T-helper 2 cell treated with Interferon-gamma antibody and Interleukin-4, amounts not matched to agents 5 μg/mL and 100 μg/mL, for 36 hours (primary cell): ENCODE data around the gene QKI.

Experiments
- DNase-seq: peaks from one replicate; pipeline ENCODE4 v3.0.0; 2021; ENCODE audit warnings: low spot score
- H3K27ac Mint-ChIP-seq: one replicate; pipeline ENCODE4 v1.8.0; 2021; ENCODE audit warnings: mild to moderate bottlenecking, mixed read lengths
- H3K27me3 Mint-ChIP-seq: one replicate; pipeline ENCODE4 v1.8.0; 2021; ENCODE audit warnings: low read depth, mixed read lengths
- H3K36me3 Mint-ChIP-seq: one replicate; pipeline ENCODE4 v1.8.0; 2021; ENCODE audit warnings: low read depth, mixed read lengths
- H3K4me1 Mint-ChIP-seq: one replicate; pipeline ENCODE4 v1.8.0; 2021; ENCODE audit warnings: low read depth, mixed read lengths
- H3K4me3 Mint-ChIP-seq: one replicate; pipeline ENCODE4 v1.8.0; 2022; ENCODE audit warnings: mild to moderate bottlenecking, moderate library complexity, mixed read lengths
- H3K9me3 Mint-ChIP-seq: one replicate; pipeline ENCODE4 v1.8.0; 2021; ENCODE audit warnings: mixed read lengths

The QKI gene

DNA sequence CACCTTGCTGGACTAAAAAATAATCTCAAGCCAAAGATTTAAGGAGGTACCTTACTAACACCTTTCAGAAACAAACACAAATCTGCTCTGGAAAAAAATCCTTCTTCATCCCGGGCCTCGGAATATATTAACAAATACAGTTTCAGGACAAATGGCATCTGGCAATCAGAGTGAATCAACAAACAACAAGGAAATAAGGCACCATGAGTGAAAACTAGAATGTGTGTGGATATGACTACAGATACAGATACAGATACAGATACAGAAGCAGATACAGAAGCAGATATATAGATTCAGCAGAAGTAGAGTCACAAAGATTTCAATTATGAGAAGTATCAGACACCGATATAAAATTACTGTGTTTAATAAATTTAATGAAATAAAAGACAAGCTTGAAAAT, 178.4 kb downstream of the QKI start:
- Mint-ChIP-seq H3K4me1 (no peaks in the 10 kb centered on the region), H3K27ac (no peak overlapping the region), H3K9me3 (peaks cover 19% of the 10 kb centered on the region), H3K27me3 (no peaks in the 10 kb centered on the region), H3K36me3 (no peaks in the 10 kb centered on the region), H3K4me3 (no peak overlapping the region)
- no peak for DNase-seq

DNA sequence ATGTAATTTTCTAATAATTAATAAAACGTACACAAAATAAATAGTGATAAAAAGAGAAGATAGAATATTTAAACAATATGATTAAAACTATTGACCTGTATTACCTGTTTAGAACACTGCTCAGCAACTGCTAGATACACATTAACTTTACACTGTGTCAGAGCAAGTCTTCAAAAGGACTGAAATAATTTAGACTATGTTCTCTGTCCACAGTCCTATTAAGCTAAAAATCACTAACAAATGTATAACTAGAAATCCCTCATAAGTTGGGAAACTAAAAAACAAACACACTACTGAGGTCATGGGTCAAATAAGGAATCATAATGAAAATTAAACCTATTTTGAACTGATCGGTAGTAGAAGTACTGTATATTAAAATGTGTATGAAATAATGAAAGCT, 181.7 kb downstream of the QKI start:
- Mint-ChIP-seq H3K27me3 (no peaks in the 10 kb centered on the region), H3K4me3 (no peak overlapping the region), H3K36me3 (no peaks in the 10 kb centered on the region), H3K4me1 (no peaks in the 10 kb centered on the region), H3K9me3 (peaks cover 10% of the 10 kb centered on the region), H3K27ac (no peak overlapping the region)
- no peak for DNase-seq

DNA sequence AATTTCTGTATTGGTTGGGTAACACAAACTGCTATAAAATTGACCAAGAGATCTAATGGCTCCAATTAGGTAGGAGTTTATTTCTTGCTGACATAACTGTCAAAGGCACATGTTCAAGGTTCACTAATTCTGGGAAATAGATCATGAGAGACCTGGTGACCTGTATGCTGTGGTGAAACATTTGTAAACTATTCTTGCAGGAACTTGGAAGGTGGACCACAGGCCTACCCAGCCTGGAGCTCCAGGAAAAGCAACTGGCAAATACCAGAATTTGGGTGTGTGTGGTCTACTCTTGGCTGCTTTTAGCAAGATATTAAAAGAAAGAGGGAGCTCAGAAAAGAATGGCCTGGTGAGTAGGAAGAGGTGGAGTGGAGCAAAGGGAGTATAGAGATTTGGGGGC, 184.6 kb downstream of the QKI start:
- no peak for DNase-seq
- Mint-ChIP-seq H3K27me3 (no peaks in the 10 kb centered on the region), H3K4me1 (no peaks in the 10 kb centered on the region), H3K36me3 (no peaks in the 10 kb centered on the region), H3K4me3 (no peak overlapping the region), H3K9me3 (no peaks in the 10 kb centered on the region), H3K27ac (no peak overlapping the region)

DNA sequence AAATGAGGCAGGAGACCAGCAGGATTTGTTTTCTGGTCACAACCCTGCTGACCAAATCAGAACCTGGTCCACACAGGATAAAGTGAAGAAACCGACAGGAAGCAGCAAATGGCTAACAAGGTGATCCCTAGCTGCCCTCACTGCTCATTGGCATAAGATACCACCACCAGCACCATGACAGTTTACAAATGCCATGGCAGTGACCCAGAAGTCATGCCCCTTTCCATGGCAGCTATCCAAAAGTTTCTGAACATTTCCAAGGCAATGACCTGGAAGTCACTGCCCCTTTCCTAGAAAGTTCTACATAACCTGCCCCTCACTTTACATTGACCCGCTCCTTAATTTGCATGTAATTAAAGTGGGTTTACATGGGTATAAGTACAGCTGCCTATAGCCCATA, 185.2 kb downstream of the QKI start:
- H3K9me3 Mint-ChIP-seq, result no peaks in the 10 kb centered on the region
- no peak overlapping the region for H3K27ac Mint-ChIP-seq
- no peak for DNase-seq
- no peaks in the 10 kb centered on the region for H3K36me3 Mint-ChIP-seq
- no peak overlapping the region for H3K4me3 Mint-ChIP-seq
- no peaks in the 10 kb centered on the region for H3K4me1 Mint-ChIP-seq
- no peaks in the 10 kb centered on the region for H3K27me3 Mint-ChIP-seq

DNA sequence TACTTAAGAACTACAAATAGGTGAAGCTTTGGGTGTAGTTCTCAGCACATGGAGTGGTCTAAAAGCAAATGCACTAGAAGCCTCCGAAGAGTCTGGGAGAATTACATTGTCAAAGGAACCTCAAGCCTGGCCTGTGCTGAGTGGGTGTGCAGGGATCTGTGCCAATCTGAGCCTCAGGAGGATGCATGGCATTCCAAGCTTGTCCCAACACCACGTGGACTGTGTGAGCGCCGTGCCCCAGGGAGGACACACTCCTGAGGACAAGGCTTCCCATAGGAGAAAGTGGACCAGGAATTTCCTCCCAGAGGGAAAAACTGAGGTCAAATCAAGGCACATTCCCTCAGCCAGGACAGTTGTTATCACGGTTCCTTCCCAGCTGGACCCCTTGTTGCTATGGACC, 185.8 kb downstream of the QKI start:
- no peak overlapping the region for H3K4me3 Mint-ChIP-seq
- H3K9me3 Mint-ChIP-seq, result no peaks in the 10 kb centered on the region
- DNase-seq, result no peak
- no peak overlapping the region for H3K27ac Mint-ChIP-seq
- no peaks in the 10 kb centered on the region for H3K4me1 Mint-ChIP-seq
- H3K27me3 Mint-ChIP-seq, result no peaks in the 10 kb centered on the region
- H3K36me3 Mint-ChIP-seq, result no peaks in the 10 kb centered on the region

DNA sequence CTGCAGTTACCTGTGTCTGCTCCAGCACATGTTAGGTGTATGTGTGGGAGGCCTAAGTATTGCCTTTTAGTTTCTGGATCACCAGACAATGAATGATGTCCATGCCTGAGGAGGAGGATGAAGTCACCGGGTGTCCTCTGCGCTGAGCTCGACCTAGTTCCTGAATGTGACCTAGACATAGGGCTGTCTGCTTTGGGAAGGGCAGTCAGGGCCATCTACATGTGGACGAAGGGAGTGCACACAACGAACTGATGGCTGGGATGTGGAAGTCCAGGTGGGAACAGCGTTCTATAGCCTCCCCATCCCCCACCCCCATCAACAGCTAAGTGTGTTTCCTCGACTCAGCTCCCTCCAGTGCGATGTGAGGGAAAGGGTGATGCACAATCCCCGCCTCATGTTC, 186.3 kb downstream of the QKI start:
- Mint-ChIP-seq H3K4me1 (no peaks in the 10 kb centered on the region), H3K36me3 (no peaks in the 10 kb centered on the region), H3K27ac (no peak overlapping the region), H3K4me3 (no peak overlapping the region), H3K9me3 (no peaks in the 10 kb centered on the region), H3K27me3 (no peaks in the 10 kb centered on the region)
- no peak for DNase-seq

DNA sequence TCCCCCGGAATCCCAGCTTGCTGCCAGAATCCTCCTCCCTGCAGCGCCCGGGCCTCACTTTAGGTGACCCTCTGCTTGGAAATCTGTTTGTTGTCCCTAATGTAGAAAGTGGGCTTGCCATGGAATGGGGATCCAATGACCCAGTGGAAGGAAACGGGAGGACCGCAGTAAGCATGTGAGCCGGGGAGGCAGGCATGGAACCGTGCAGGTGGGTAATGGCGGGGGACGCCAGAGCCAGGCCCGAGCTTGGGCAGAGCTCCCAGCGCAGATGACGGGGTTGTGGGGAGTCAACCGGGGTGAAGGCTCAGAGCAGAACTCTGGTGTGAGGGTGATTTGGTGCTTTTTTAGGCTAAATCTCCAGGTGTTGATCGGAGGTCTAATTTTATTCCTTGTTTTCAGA, 188.3 kb downstream of the QKI start:
- Mint-ChIP-seq H3K4me3 (no peak overlapping the region), H3K27me3 (no peaks in the 10 kb centered on the region), H3K9me3 (no peaks in the 10 kb centered on the region), H3K27ac (no peak overlapping the region), H3K36me3 (no peaks in the 10 kb centered on the region), H3K4me1 (no peaks in the 10 kb centered on the region)
- no peak for DNase-seq

DNA sequence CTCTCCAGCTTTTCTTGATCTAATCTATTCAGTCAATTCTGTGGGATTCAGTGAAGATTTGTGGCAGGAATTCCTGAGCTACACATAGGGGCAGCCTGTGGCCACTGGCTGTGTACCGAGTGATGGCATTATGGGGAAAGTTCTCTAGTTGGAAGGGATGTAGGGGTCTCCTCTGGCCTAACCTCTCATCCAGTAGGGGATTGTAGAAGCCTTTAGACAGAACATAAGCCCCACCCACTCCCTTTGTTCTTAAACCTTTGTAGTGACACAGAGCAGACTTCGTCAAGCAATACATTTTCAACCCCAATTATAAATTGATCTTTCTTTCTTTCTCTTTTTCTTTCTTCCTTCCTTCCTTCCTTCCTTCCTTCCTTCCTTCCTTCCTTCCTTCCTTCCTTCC, 188.9 kb downstream of the QKI start:
- no peak overlapping the region for H3K27ac Mint-ChIP-seq
- no peaks in the 10 kb centered on the region for H3K36me3 Mint-ChIP-seq
- no peaks in the 10 kb centered on the region for H3K27me3 Mint-ChIP-seq
- no peak overlapping the region for H3K4me3 Mint-ChIP-seq
- H3K4me1 Mint-ChIP-seq, result no peaks in the 10 kb centered on the region
- H3K9me3 Mint-ChIP-seq, result no peaks in the 10 kb centered on the region
- no peak for DNase-seq

DNA sequence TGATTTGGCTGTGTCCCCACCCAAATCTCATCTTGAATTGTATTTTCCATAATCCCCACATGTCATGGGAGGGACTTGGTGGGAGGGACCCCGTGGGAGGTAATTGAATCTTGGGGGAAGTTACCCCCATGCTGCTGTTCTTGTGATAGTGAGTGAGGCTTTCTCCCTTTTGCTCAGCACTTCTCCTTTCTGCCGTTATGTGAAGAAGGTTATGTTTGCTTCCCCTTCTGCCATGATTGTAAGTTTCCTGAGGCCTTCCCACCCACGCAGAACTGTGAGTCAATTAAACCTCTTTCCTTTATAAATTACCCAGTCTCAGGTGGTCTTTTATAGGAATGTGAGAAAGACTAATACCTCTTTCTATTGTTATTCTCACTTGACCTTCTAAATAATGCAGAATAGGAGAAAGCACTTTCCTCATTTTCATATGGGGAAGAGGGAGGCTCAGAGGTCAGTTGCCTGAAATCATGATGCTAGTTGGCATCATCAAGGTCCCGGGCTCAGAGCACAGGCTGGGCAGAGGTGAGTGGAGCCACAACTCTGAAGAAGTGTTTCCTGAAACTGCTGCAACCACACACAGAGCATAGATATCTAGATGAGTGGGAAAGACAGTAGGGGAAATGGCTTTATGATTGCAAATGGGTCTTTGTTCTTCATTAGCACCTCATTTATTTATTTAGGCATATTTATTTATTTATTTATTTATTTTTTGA, 191.0 kb downstream of the QKI start:
- no peak for DNase-seq
- H3K27ac Mint-ChIP-seq, result no peak overlapping the region
- H3K4me3 Mint-ChIP-seq, result no peak overlapping the region
- H3K4me1 Mint-ChIP-seq, result no peaks in the 10 kb centered on the region
- H3K36me3 Mint-ChIP-seq, result no peaks in the 10 kb centered on the region
- H3K27me3 Mint-ChIP-seq, result no peaks in the 10 kb centered on the region
- no peaks in the 10 kb centered on the region for H3K9me3 Mint-ChIP-seq

DNA sequence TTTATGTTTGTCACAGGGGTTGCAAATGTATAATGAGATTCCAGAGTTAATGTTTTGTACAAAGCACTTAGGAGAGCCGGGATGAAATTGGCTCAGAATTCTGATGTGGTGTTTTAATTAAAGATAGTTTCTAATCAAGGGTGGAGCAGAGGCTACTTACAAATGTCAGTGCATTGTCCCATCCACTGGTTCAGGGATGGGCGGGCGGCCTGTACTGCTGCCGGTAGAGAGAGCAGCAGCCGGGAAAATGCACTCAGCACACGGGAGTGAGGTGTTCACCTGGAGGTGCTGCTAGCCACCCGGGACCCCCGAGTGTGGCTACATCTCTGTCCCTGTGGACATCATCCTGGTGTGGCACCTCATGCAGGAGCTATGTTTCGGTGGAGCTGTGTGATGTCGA, 193.3 kb downstream of the QKI start:
- no peaks in the 10 kb centered on the region for H3K4me1 Mint-ChIP-seq
- no peaks in the 10 kb centered on the region for H3K36me3 Mint-ChIP-seq
- no peak for DNase-seq
- H3K27ac Mint-ChIP-seq, result no peak overlapping the region
- no peaks in the 10 kb centered on the region for H3K9me3 Mint-ChIP-seq
- H3K27me3 Mint-ChIP-seq, result no peaks in the 10 kb centered on the region
- H3K4me3 Mint-ChIP-seq, result no peak overlapping the region

DNA sequence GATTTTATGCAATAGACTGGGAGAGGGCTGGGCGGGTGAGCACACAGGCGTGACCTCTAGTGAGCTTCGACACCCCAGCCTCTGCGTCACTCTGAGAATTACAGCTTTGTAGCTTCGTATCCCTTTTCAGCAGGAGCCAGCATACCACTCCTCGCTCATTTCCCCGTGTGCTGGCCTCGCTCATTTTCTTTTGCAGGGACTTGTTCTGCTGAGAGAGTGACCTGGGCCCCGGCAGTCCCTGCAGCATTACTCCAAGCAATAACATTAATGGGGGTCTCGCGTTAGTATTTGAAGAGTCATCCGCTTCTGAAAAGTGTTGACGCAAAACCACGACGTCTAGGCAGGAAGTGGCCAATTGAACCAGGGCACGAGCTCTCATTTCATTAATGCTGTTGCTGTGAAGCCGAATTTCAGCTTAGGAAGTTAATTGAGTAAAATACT, 193.7 kb downstream of the QKI start:
- H3K36me3 Mint-ChIP-seq, result no peaks in the 10 kb centered on the region
- H3K9me3 Mint-ChIP-seq, result no peaks in the 10 kb centered on the region
- H3K4me3 Mint-ChIP-seq, result no peak overlapping the region
- no peaks in the 10 kb centered on the region for H3K27me3 Mint-ChIP-seq
- DNase-seq, result no peak
- no peaks in the 10 kb centered on the region for H3K4me1 Mint-ChIP-seq
- H3K27ac Mint-ChIP-seq, result no peak overlapping the region

DNA sequence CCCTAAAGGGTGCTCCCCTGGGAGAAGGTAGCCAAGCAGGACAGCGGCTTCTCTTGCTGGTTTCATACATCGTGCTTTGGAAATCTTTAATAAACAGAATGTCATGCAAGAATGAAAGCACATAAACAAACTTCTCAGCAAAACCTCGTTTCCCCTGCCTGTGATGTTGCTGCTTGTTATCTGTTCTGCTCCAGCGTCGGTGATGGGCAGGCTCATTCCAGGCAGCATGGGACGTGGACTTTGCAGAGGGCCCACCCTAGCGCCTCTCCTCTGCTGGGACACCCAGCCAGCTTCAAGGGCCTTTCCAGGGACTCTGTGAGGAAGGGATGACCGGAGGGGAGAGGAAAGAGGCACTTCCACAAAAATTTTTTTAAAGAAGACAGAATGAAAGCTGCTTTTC, 197.7 kb downstream of the QKI start:
- no peaks in the 10 kb centered on the region for H3K9me3 Mint-ChIP-seq
- H3K4me1 Mint-ChIP-seq, result no peaks in the 10 kb centered on the region
- no peak for DNase-seq
- H3K27ac Mint-ChIP-seq, result no peak overlapping the region
- H3K36me3 Mint-ChIP-seq, result no peaks in the 10 kb centered on the region
- no peak overlapping the region for H3K4me3 Mint-ChIP-seq
- H3K27me3 Mint-ChIP-seq, result no peaks in the 10 kb centered on the region

DNA sequence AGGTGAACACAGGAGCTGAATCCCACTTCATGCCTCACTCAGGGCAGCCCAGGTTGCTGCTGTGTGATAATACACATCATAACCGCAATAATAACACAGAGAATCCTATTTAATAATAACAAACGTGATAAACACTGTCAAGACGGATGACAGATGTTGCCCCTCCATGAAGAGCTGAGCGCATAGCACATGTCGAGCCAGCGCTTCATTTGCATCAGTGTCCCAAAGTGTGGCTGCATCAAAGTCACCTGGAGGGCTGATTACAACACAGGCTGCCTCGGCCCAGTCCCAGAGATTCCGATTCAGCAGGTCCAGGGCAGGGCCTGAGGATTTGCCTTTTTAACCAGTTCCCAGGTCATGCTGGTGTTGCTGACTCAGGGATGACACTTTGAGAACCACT, 198.5 kb downstream of the QKI start:
- Mint-ChIP-seq H3K9me3 (no peaks in the 10 kb centered on the region), H3K4me3 (no peak overlapping the region), H3K4me1 (no peaks in the 10 kb centered on the region), H3K27me3 (no peaks in the 10 kb centered on the region), H3K27ac (no peak overlapping the region), H3K36me3 (no peaks in the 10 kb centered on the region)
- DNase-seq, result no peak

DNA sequence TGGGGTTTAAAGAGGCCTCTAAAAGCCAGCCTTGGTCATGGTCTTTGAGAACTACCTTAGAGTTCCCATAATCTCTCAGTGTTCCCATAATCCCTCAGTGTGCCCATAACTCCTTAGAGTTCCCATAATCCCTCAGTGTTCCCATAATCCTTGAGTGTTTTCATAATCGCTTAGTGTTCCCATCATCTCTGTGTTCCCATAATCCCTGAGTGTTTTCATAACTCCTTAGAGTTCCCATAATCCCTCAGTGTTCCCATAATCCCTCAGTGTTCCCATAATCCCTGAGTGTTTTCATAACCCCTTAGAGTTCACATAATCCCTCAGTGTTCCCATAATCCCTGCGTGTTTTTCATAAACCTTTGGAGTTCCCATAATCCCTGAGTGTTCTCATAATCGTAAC, 199.2 kb downstream of the QKI start:
- H3K9me3 Mint-ChIP-seq, result no peaks in the 10 kb centered on the region
- no peaks in the 10 kb centered on the region for H3K4me1 Mint-ChIP-seq
- H3K4me3 Mint-ChIP-seq, result no peak overlapping the region
- H3K27ac Mint-ChIP-seq, result no peak overlapping the region
- no peaks in the 10 kb centered on the region for H3K27me3 Mint-ChIP-seq
- no peaks in the 10 kb centered on the region for H3K36me3 Mint-ChIP-seq
- DNase-seq, result no peak

DNA sequence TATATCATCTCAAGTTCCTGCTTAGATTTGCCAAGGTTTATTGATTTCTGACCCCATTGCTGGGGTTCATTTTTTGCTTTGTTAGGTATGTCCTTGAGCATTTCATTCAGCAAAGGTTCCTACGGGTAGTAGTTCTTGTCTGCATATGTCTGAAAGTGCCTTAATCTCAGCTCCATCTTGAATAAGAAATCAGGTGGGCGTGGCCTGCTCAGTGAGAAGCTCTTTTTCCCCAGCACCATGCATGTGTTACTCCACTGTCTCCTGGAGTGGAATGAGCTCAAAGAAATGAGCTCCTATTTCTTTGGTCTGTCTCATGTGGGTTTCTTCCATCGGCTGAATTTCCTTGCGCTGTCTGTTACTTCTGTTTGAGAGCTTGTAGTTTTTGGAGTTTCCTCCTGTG, 201.9 kb downstream of the QKI start:
- Mint-ChIP-seq H3K4me1 (no peaks in the 10 kb centered on the region), H3K27ac (no peak overlapping the region), H3K36me3 (no peaks in the 10 kb centered on the region), H3K9me3 (peaks cover 1% of the 10 kb centered on the region), H3K4me3 (no peak overlapping the region), H3K27me3 (no peaks in the 10 kb centered on the region)
- DNase-seq, result no peak
